Neutrophil (primary cell): ENCODE measurements around the gene VEZT.
"Not testable (repeated sequence)": the region's sequence is repeated elsewhere in the genome, so short reads cannot be mapped to it uniquely, and the experiment has no call there.

ENCODE experiments used
- H3K27ac ChIP-seq: fragments of 200-600 bp; sonication (generic); 2 replicates; pipeline ENCODE4 v1.5.1; 2016; ENCODE audit warnings: mild to moderate bottlenecking, moderate library complexity
- H3K27me3 ChIP-seq: fragments of 200-600 bp; sonication (generic); 2 replicates; pipeline ENCODE4 v1.6.0; 2016; ENCODE audit warnings: mild to moderate bottlenecking
- H3K36me3 ChIP-seq: fragments of 200-600 bp; sonication (generic); 2 replicates; pipeline ENCODE4 v1.5.1; 2017
- H3K4me1 ChIP-seq, 2 experiments: fragments of 200-600 bp in 1 of 2; sonication (generic) in 1 of 2; 1 replicate in 1 of 2; 2 replicates in 1 of 2; pipeline versions ENCODE4 v1.5.1 to v1.6.1; 2013 to 2016; ENCODE audit warnings: low read depth in 1 of 2, low read length in 1 of 2, mild to moderate bottlenecking in 1 of 2, moderate library complexity in 1 of 2; ENCODE audit not compliant: control insufficient read depth in 1 of 2, insufficient read depth in 1 of 2
- H3K4me3 ChIP-seq, 2 experiments: fragments of 200-600 bp in 1 of 2; sonication (generic) in 1 of 2; 1 replicate in 1 of 2; 2 replicates in 1 of 2; pipeline ENCODE4 v1.5.1; 2013 to 2016; ENCODE audit warnings: low read depth in 1 of 2, low read length in 1 of 2, mild to moderate bottlenecking in 1 of 2, moderate library complexity in 1 of 2
- H3K9me3 ChIP-seq: fragments of 200-600 bp; sonication (generic); 2 replicates; pipeline ENCODE4 v1.5.1; 2016
- CTCF ChIP-seq: fragments of 200-600 bp; sonication (generic); IDR thresholded peaks from 2 replicates; pipeline ENCODE4 v1.5.1; 2016; ENCODE audit warnings: antibody characterized with exemption

VEZT gene

DNA sequence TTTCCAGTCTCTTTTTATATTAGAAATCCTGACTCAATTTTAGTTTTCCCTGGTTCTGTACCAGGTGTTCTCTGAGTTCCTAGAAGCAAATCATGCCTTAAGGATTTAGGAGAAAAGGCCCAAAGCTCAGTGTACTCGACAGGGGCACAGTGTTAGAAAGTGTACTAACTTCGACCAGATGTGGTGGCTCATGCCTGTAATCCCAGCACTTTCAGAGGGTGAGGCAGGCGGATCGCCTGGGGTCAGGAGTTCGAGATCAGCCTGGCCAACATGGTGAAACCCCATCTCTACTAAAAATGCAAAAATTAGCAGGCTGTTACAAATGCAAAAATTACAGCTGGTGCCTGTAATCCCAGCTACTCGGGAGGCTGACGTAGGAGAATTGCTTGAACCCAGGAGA is 12.0 kb downstream of the VEZT start:
- no peak for TF ChIP-seq CTCF
- Histone ChIP-seq H3K4me3 (no peak overlapping the region), H3K36me3 (no peaks in the 10 kb centered on the region)

DNA sequence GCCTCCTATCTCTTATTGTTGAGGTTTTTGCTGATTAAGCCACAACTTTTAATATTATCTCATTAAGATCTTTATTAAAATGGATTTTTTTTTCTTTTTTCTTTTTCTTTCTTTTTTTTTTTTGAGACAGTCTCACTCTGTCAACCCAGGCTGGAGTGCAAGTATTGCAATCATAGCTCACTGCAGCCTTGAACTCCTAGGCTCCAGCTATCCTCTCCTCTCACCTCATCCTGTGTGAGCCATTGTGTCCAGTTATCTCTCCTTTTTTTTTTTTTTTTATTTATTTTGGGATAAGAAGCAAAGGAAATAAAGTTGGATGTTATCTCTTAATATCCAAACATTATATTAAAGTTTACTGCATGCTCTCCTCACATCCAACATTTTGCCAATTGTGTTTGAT is 12.7 kb downstream of the VEZT start:
- H3K36me3 ChIP-seq: no peaks in the 10 kb centered on the region
- H3K27ac ChIP-seq: no peak overlapping the region
- no peaks in the 10 kb centered on the region for H3K4me1 ChIP-seq
- H3K9me3 ChIP-seq: no peaks in the 10 kb centered on the region
- H3K4me3 ChIP-seq: no peak overlapping the region
- no peaks in the 10 kb centered on the region for H3K27me3 ChIP-seq
- TF ChIP-seq CTCF: no peak

More for the DNA sequence above, 12.0 kb downstream of the VEZT start:
- H3K27me3 ChIP-seq: no peaks in the 10 kb centered on the region
- no peaks in the 10 kb centered on the region for H3K9me3 ChIP-seq
- no peak overlapping the region for H3K27ac ChIP-seq
- H3K4me1 ChIP-seq: no peaks in the 10 kb centered on the region

- Histone ChIP-seq H3K4me3 (no peak overlapping the region), H3K9me3 (no peaks in the 10 kb centered on the region), H3K36me3 (no peaks in the 10 kb centered on the region), H3K27ac (no peak overlapping the region), H3K4me1 (no peaks in the 10 kb centered on the region), H3K27me3 (no peaks in the 10 kb centered on the region)
- TF ChIP-seq CTCF: no peak
These were observed 13.6 kb downstream of the VEZT start for GRCh38 chr12:95231190-95231589.

DNA sequence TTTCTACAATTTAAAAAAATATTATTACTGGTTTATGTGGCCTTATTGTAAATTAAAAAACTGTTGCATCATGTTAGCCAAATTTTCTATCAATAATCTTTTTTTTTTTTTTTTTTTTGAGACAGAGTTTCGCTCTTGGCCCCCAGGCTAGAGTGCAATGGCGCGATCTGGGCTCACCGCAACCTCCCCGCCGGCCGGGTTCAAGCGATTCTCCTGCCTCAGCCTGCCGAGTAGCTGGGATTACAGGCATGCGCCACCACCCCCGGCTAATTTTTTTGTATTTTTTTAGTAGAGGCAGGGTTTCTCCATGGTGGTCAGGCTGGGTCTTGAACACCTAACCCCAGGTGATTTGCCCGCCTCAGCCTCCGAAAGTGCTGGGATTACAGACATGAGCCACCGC is 16.6 kb downstream of the VEZT start:
- H3K9me3 ChIP-seq, H3K36me3 ChIP-seq, H3K4me3 ChIP-seq, H3K27ac ChIP-seq, H3K4me1 ChIP-seq, H3K27me3 ChIP-seq: not testable (repeated sequence)

DNA sequence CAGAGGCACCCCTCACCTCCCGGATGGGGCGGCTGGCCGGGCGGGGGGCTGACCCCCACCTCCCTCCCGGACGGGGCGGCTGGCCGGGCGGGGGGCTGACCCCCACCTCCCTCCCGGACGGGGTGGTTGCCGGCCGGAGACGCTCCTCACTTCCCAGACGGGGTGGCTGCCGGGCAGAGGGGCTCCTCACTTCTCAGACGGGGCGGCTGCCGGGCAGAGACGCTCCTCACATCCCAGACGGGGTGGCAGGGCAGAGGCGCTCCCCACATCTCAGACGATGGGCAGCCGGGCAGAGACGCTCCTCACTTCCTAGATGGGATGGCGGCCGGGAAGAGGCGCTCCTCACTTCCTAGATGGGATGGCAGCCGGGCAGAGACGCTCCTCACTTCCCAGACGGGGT is 18.0 kb downstream of the VEZT start:
- not testable (repeated sequence) for H3K27me3 ChIP-seq, H3K9me3 ChIP-seq, H3K36me3 ChIP-seq, H3K4me3 ChIP-seq, H3K27ac ChIP-seq, H3K4me1 ChIP-seq

DNA sequence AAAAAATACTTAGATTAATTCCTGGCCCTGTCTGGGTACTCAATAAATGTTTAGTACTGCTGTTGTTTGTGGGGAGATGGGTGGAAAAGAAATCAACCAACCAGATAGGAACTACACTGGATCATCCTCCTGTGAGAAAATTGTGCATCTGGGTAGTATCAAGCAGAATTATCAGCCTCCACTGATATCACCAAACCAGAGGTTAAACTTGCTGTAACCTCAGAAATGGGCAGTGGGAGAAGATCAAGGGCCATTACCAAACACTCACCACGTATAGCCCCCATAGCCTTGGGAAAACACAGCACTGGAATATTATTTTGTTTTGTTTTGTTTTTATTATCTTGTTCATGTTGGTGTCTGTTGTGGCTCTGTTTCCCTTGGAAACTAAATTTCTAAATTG is 19.7 kb downstream of the VEZT start:
- H3K9me3 ChIP-seq: no peaks in the 10 kb centered on the region
- H3K36me3 ChIP-seq: no peaks in the 10 kb centered on the region
- H3K4me1 ChIP-seq: no peaks in the 10 kb centered on the region
- no peak for TF ChIP-seq CTCF
- H3K27ac ChIP-seq: no peak overlapping the region
- H3K4me3 ChIP-seq: no peak overlapping the region
- H3K27me3 ChIP-seq: no peaks in the 10 kb centered on the region

DNA sequence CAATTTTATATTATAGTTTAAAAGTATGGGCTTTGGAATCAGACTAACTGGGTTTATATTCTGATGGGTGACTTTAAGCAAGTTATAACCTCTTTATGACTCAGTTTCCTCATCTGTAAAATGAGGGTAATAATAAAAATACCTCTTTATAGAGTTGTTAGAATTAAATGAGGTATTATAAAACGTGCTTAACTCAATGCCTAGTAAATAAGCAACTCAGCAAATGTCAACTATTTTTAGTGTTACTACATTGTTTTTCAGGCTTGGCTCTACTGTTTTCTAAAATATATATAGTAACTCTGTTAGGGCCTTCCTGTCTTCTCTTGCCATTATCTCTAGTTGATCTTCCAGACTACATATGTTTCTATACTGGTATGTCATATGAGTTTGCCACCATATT is 20.5 kb downstream of the VEZT start:
- Histone ChIP-seq H3K36me3 (no peaks in the 10 kb centered on the region), H3K4me1 (no peaks in the 10 kb centered on the region), H3K27ac (no peak overlapping the region), H3K4me3 (no peak overlapping the region), H3K9me3 (no peaks in the 10 kb centered on the region), H3K27me3 (no peaks in the 10 kb centered on the region)
- TF ChIP-seq CTCF: no peak
